Stimulated activated memory B cell treated with anti-CD40 and anti-IgM and Interleukin-4, amounts not matched to agents 10 μg/mL and 1 μg/mL and 100 μg/mL, for 72 hours (primary cell): Measurements from ENCODE around the gene PMEPA1.

ENCODE experiments used
- ATAC-seq: fragments of 150-1000 bp; cut with Tn5 transposase; 2 replicates; pipeline ENCODE4 v1.10.0; 2021
- H3K27ac Mint-ChIP-seq: one replicate; pipeline ENCODE4 v1.8.0; 2022; ENCODE audit warnings: mild to moderate bottlenecking, mixed read lengths
- H3K27me3 Mint-ChIP-seq: one replicate; pipeline ENCODE4 v1.8.0; 2022; ENCODE audit warnings: mixed read lengths
- H3K36me3 Mint-ChIP-seq: one replicate; pipeline ENCODE4 v1.8.0; 2022; ENCODE audit warnings: mixed read lengths
- H3K4me1 Mint-ChIP-seq: one replicate; pipeline ENCODE4 v1.8.0; 2022; ENCODE audit warnings: mixed read lengths
- H3K4me3 Mint-ChIP-seq: one replicate; pipeline ENCODE4 v1.8.0; 2022; ENCODE audit warnings: mild to moderate bottlenecking, moderate library complexity, mixed read lengths
- H3K9me3 Mint-ChIP-seq: one replicate; pipeline ENCODE4 v1.8.0; 2022; ENCODE audit warnings: mixed read lengths

Gene PMEPA1, protein sequence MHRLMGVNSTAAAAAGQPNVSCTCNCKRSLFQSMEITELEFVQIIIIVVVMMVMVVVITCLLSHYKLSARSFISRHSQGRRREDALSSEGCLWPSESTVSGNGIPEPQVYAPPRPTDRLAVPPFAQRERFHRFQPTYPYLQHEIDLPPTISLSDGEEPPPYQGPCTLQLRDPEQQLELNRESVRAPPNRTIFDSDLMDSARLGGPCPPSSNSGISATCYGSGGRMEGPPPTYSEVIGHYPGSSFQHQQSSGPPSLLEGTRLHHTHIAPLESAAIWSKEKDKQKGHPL

DNA sequence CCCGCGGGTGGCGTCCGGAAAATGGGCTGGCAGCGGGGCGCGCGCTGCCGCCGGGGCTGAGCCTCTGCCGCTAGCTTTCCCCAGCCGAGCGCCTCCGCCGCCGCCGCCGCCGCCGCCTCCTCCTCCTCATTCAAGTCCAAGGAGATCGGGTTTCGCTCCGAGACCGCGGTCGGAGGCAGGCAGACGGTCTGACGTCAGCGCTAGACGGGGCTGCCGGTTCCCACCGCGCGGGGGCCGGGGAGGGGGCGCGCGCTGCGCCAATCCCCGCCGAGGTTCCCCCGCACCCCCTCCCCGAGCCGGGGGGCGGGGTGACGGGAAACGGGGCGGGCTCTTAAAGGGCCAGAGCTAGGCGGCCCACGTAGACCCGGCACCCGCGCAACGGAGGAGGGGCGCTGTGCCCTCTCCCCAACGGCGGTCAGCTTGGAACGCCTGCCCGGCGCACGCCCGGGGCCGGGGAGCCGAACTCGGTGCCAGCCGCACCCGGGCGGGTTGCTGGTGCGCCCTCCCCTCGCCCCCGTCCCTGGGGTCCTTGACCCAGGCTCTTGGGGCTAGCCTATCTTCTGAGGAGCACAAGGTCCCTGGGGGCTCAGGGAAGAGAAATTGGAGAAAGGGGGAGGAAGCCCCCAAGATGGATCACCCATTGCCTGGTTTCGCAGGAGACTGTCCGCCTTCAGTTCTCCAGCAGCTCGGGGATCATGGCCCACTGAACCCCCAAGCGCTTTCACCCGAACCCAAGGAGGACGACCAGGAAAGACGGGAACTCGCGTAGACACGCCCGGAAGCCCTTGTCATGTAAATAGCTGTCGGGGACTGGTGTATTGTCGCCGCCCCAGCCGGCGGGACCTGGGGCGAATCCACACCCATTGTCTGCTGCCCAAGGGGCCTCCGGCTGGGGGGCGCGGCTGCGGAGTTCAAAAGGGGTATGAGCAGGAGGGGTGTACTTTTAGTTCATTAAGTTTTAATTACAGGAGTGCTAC lies at the start of gene PMEPA1:
Gene PMEPA1, minus strand, starts transcription at position 193 of the 977 bp plus-strand sequence. CDS start 433 bp downstream, outside the sequence.
- peak within 1 kb of the TSS; percentile 96 for H3K27ac Mint-ChIP-seq
- H3K4me3 Mint-ChIP-seq: peak within 1 kb of the TSS; percentile 98
- no peaks in the 10 kb centered on the region for H3K36me3 Mint-ChIP-seq
- peak; percentile 92 for ATAC-seq
- H3K27me3 Mint-ChIP-seq: peaks cover 19% of the 10 kb centered on the region
- H3K4me1 Mint-ChIP-seq: peaks cover 57% of the 10 kb centered on the region
- H3K9me3 Mint-ChIP-seq: no peaks in the 10 kb centered on the region

DNA sequence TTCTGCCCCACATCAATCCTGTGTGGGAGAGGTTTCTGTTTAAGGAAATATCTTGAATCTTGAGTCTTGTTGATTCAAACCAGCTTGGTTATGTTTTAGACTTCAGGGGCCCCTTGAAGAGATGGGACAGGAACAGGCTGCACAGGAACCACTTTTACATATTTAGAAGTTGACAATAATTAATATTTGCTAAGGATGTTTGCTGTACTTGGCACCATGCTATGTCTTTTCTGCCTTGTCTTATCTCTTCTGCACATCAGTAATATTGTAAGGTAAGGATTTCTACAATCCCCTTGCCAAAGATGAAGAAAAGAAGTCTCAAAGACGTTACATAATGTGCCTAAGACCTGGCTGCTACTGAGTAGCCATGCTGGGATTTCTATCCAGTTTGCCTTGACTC lies 48.0 kb upstream of the PMEPA1 start:
- H3K27ac Mint-ChIP-seq: no peak overlapping the region
- no peaks in the 10 kb centered on the region for H3K36me3 Mint-ChIP-seq
- peaks cover 60% of the 10 kb centered on the region for H3K27me3 Mint-ChIP-seq
- no peaks in the 10 kb centered on the region for H3K9me3 Mint-ChIP-seq
- peaks cover 9% of the 10 kb centered on the region for H3K4me1 Mint-ChIP-seq
- H3K4me3 Mint-ChIP-seq: no peak overlapping the region
- ATAC-seq: no peak

DNA sequence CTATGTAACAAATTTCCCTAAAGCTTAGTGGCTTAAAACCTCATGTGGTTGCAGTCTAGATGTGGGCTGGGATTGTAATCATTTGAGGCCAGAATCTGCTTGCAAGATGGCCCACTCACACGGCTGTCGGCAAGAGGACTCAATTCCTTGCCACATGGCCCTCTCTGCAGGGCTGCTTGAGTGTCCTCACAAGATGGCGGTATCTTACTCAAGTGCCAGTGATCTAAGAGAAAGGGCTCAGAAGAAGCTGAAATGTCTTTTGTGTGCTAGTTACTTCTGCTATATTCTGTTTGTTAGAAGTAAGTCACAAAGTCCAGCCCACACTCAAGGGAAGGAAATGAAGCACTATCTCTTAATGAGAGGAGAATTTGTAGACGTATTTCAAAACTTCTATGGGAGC lies 47.1 kb upstream of the PMEPA1 start:
- ATAC-seq: no peak
- Mint-ChIP-seq H3K27ac (no peak overlapping the region), H3K27me3 (peaks cover 51% of the 10 kb centered on the region), H3K4me1 (peaks cover 9% of the 10 kb centered on the region), H3K36me3 (no peaks in the 10 kb centered on the region), H3K4me3 (no peak overlapping the region), H3K9me3 (no peaks in the 10 kb centered on the region)

DNA sequence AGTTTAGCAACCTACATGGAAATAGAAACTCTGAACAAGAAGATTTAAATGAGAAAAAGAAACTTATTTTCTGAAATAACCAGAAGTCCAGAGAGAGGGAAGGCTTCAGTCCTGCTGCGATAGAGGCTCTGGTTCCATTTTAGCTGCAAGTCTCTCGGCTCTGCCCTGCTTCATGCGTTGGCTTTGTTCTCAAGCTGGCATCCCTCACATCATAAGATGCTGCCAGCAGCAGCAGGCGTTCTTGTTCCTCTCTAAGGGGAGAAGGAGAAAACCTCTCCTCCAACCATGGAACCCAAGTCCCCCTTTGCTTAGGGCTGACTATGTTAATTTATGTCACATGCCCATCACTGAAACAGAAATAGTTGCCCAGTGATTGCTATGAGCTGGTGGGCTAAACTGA lies 46.4 kb upstream of the PMEPA1 start:
- no peak for ATAC-seq
- Mint-ChIP-seq H3K27me3 (peaks cover 44% of the 10 kb centered on the region), H3K27ac (no peak overlapping the region), H3K36me3 (no peaks in the 10 kb centered on the region), H3K9me3 (no peaks in the 10 kb centered on the region), H3K4me1 (peaks cover 9% of the 10 kb centered on the region), H3K4me3 (no peak overlapping the region)

DNA sequence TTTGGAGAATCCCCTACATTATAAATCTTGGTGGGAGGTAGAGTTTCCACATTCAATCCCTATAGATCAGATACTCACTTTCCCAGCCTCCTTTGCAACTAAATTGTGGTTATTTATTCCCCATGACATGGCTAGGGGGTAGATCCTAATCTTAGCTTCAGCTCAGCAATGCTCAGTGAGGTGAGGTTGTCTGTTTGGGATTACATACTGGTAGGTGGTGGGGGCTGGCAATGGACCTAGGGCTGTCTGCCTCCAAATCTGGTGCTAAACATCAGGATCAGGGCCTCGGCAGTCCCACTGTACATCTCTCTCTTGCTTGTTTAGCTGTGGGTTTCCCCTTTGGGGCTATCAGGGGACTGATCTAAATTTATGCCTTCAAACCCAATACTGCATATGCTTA lies 45.8 kb upstream of the PMEPA1 start:
- Mint-ChIP-seq H3K36me3 (no peaks in the 10 kb centered on the region), H3K4me3 (no peak overlapping the region), H3K27ac (no peak overlapping the region), H3K9me3 (no peaks in the 10 kb centered on the region), H3K27me3 (peaks cover 45% of the 10 kb centered on the region), H3K4me1 (peaks cover 9% of the 10 kb centered on the region)
- no peak for ATAC-seq

DNA sequence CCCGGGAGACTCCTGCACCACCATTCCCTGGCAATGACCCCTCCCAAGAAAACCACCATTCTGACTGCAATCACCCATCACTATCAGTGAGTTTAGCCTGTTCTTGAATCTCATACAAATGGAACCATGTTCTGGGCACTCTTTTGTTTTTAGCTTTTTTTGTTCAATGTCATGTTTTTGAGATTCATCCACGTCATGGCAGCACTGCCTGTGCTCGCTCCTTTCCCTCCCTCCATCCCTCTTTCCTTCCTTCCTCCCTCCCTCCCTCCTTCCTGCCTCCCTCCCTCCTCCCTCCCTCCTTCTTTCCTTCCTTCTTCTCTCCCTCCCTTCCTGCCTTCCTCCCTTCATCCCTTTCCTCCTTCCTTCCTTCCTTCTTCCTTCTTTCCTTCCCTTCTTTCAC lies 44.4 kb upstream of the PMEPA1 start:
- no peak overlapping the region for H3K27ac Mint-ChIP-seq
- peaks cover 13% of the 10 kb centered on the region for H3K4me1 Mint-ChIP-seq
- ATAC-seq: no peak
- H3K36me3 Mint-ChIP-seq: no peaks in the 10 kb centered on the region
- no peaks in the 10 kb centered on the region for H3K9me3 Mint-ChIP-seq
- peaks cover 59% of the 10 kb centered on the region for H3K27me3 Mint-ChIP-seq
- H3K4me3 Mint-ChIP-seq: no peak overlapping the region

DNA sequence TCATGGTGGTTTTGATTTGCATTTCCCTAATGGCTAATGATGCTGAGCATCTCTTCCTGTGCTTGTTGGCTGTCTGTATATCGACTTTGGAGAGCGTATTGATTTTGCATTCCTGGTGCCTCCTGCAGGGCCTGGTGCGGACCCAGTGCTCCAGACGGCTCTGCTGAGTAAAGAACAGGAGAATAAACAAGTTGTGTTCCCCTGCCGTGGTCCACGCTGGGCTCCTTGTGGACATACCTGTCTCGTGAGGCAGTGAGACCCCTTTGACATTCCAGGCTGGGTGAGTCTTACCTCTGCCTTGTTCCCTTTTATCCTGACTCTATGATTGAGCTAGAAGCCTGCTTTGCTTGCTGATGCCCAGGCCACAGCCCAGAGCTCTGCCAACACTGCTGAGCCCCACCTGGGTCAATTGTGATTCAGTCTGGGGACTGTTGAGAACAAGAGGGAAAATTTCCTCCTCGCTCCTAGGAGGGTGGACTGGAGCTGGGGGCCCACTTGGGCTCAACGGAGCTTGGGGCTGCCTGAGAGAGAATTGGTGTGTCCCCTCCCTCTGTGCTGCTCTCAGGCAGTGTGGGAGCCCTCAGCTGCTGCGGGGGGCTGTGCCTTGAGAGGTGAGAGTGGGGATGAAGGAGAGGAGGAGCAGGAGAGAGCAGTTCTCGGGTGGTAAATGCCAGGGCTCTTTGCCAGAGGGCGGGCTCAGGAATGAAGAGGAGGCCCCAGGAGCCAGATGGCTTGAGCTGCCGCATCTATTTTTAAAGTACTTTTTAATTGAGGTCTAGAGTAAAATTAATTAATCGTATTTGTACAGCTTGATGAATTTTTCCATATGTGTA lies 43.7 kb upstream of the PMEPA1 start:
- no peak for ATAC-seq
- H3K4me3 Mint-ChIP-seq: no peak overlapping the region
- H3K36me3 Mint-ChIP-seq: no peaks in the 10 kb centered on the region
- no peaks in the 10 kb centered on the region for H3K9me3 Mint-ChIP-seq
- H3K4me1 Mint-ChIP-seq: peaks cover 20% of the 10 kb centered on the region
- no peak overlapping the region for H3K27ac Mint-ChIP-seq
- peaks cover 61% of the 10 kb centered on the region for H3K27me3 Mint-ChIP-seq

DNA sequence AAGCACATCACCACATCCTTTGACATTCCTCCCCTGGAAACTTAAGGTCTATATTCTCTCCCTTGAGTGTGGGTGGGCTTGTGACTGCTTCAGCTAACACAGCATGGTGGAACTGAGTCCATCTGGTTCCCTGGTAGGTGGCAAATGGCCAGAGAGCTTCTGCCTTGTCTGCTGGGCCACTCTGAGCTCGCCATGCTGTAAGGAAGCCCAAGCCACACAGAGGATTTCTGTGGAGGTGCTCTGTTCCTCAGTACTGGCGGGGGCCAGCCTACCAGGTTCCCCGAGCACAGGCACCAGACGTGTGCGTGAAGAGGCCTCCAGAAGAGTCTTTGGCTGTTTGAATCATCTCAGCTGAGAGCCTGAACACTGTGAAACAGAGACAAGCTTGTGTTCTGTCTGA lies 41.6 kb upstream of the PMEPA1 start:
- Mint-ChIP-seq H3K27ac (no peak overlapping the region), H3K27me3 (peaks cover 77% of the 10 kb centered on the region), H3K4me1 (peaks cover 26% of the 10 kb centered on the region), H3K4me3 (no peak overlapping the region), H3K9me3 (no peaks in the 10 kb centered on the region), H3K36me3 (no peaks in the 10 kb centered on the region)
- ATAC-seq: no peak

DNA sequence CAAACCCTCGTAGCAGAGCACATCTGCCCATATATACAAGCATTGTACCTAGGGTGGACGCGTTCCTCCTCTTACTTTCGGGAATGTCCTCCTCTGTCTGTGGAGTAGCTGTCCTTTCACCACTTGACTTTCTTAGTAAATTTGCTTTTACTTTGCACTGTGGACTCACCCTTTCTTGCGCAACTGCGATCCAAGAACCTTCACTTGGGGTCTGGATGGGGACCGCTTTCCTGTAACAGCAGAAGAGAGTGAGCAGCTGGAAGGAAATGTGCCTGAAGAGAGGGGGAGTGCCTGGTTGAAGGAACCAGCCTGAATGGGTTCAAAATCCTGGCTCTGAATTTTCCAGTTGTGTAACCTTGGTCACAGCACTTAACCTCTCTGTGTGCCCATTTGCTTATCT lies 40.1 kb upstream of the PMEPA1 start:
- no peak overlapping the region for H3K27ac Mint-ChIP-seq
- H3K36me3 Mint-ChIP-seq: no peaks in the 10 kb centered on the region
- peaks cover 26% of the 10 kb centered on the region for H3K4me1 Mint-ChIP-seq
- H3K27me3 Mint-ChIP-seq: peaks cover 67% of the 10 kb centered on the region
- no peak for ATAC-seq
- no peak overlapping the region for H3K4me3 Mint-ChIP-seq
- no peaks in the 10 kb centered on the region for H3K9me3 Mint-ChIP-seq

DNA sequence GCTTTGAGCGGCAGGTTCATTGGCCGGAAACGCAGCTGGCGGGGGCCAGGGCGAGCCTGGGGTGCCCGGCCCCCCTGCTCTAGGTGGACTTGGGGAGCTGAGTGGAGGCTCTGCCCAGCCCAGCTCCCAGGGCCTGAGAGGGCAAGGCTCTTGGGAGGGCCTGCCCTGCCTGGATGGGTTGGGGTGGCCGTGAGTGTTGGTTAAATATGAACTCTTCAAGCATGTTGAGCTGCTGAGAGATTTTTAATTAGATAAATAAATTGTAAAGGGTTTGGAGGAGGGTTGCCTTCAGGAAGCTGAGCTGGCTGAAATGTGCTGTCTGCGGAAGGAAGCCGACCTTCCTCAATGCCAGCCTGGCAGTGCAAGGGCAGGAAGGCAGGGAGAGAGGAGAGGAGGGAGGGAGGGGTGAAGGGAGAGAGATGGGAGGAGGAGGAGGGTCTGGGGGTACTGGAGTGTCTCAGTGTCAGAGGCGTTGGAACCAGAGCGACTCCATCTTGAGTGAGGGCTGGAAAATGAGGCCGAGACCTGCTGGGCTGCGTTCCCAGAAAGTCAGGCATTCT lies 39.4 kb upstream of the PMEPA1 start:
- no peaks in the 10 kb centered on the region for H3K9me3 Mint-ChIP-seq
- H3K27me3 Mint-ChIP-seq: peaks cover 60% of the 10 kb centered on the region
- H3K27ac Mint-ChIP-seq: peak overlapping the region; percentile 83
- peak; percentile 46 for ATAC-seq
- peaks cover 26% of the 10 kb centered on the region for H3K4me1 Mint-ChIP-seq
- no peaks in the 10 kb centered on the region for H3K36me3 Mint-ChIP-seq
- peak overlapping the region; percentile 58 for H3K4me3 Mint-ChIP-seq

DNA sequence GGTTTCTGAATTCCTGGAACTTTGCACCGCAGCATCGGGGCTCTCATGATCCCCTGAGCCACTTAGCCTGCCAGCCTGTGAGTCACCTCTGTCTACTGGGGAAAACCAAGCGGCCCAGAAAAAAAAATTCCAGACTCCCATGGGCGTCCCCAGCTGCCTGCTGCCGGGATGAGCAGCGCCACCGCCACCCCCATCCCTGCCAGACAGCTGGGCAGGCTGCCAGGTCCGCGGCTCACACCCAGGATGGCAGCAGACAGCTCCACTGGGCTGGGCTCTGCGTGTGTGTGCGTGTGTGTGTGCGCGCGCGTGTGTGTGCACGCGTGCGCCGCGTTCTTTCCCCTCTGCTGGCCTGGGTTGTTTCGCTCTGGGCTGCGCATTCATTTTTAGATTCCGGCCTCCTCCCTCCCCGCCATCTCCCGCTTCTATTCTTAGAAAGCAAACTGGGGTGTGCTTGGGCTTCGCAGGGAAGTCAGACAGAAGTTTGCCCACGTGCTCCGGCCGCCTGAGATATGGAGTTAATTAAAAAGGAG lies 38.9 kb upstream of the PMEPA1 start:
- Mint-ChIP-seq H3K4me3 (peak overlapping the region; percentile 58), H3K27me3 (peaks cover 55% of the 10 kb centered on the region), H3K36me3 (no peaks in the 10 kb centered on the region), H3K27ac (peak overlapping the region; percentile 83), H3K4me1 (peaks cover 23% of the 10 kb centered on the region), H3K9me3 (no peaks in the 10 kb centered on the region)
- peak; percentile 85 for ATAC-seq

DNA sequence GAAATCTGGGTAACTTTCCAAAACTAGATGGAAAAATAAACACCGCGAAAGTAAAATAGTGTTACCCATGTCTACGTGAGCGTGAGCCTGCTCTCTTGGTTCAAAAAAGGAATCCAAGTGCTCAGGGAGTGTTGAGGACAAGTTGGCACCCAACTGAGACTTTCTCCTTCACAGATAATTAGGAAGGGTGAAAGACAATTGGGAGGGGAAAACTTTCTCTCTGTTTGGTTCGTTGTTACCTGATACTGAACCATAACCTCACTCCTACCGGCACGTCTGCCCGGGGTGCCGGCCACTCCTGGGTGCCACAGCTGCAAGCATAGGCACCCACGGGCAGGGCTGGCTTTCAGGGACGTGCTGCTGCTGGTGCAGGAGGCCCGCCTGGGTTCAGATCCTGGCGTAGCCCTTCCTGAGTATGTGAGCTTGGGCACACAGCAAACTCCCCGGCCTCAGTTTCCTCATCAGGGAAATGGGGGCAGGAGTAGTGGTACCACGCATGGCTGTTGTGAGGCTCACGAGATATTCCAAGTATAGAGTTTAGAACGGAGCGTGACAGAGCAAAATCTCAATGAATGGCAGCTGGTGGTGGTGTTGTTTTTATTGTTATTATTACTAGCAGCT lies 38.2 kb upstream of the PMEPA1 start:
- Mint-ChIP-seq H3K4me3 (no peak overlapping the region), H3K36me3 (no peaks in the 10 kb centered on the region), H3K27me3 (peaks cover 48% of the 10 kb centered on the region), H3K9me3 (no peaks in the 10 kb centered on the region), H3K4me1 (peaks cover 17% of the 10 kb centered on the region), H3K27ac (peak overlapping the region; percentile 83)
- ATAC-seq: no peak

DNA sequence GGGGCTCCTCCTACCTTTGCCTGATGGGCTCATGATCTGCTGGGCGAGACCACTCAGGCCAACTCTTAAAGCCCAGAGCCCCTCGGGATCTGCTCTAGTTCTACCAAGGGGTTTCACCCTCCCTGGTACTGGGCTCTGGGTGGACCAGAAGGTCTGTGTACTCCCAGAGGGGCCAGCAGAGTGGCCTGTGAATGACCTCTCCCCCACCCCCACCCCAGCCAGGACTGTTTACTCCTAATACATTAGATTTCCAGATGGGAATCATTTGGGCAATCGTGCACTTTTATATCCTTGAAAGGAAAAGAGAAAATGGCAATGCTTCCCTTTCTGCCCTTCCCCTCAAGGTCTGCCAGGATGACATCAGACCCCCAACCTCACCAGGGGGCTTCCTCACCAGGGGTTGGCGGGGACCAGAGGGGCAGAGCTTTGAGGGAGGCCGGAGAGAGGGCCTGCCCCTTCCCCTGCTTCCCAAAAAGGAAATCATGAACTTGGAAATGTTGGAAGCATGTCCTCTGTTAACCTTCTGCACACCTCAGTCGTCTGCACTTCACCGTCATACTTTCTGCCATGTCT lies 37.1 kb upstream of the PMEPA1 start:
- H3K27me3 Mint-ChIP-seq: peaks cover 52% of the 10 kb centered on the region
- peaks cover 17% of the 10 kb centered on the region for H3K4me1 Mint-ChIP-seq
- no peak overlapping the region for H3K27ac Mint-ChIP-seq
- no peak for ATAC-seq
- no peak overlapping the region for H3K4me3 Mint-ChIP-seq
- no peaks in the 10 kb centered on the region for H3K9me3 Mint-ChIP-seq
- H3K36me3 Mint-ChIP-seq: no peaks in the 10 kb centered on the region

DNA sequence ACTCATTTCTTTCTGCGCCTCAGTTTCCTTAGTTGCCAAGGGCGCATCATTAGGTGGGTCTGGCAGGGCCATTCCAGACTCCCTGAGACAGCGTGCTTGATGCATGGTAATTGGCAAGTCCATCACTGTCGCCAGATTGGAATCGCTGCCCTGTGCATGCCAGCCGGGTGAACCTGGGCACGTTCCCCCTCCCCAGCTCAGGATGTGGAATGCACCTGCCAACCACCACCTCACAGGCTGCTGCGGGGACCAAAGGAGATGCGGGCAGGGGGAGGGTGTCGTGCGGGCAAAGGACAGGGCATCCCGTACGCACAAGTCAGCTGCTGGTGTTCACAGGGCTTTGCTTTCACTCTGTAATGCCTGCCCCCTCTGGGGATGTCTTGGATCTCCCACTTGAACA lies 36.4 kb upstream of the PMEPA1 start:
- Mint-ChIP-seq H3K27ac (no peak overlapping the region), H3K27me3 (peaks cover 57% of the 10 kb centered on the region), H3K4me1 (peaks cover 17% of the 10 kb centered on the region), H3K9me3 (no peaks in the 10 kb centered on the region), H3K4me3 (no peak overlapping the region), H3K36me3 (no peaks in the 10 kb centered on the region)
- ATAC-seq: no peak
